Measurements from ENCODE around the gene BRD9.

GRCh38 chr5:910769-911160 lies 18.2 kb upstream of the BRD9 start:
- TF ChIP-seq CTCF (IDR thresholded peaks at IDR 0.05; ENCODE audit: low read depth, low read length) (no peak), EZH2phosphoT487 (IDR thresholded peaks at IDR 0.05; ENCODE audit: low read depth) (no peak)
